ENCODE results near the gene TMEM272. TPM values are rescaled to one million over a fixed set of nuclear protein-coding genes. Genes with fewer than 3 reads are reported as not detected.

TMEM272 gene
- total and polyA plus RNA-seq, 2 of the 13 experiments (the other 11 are each of a cell fraction or from before 2014, with no cell fraction given) = 0.37 to 0.62 TPM

DNA sequence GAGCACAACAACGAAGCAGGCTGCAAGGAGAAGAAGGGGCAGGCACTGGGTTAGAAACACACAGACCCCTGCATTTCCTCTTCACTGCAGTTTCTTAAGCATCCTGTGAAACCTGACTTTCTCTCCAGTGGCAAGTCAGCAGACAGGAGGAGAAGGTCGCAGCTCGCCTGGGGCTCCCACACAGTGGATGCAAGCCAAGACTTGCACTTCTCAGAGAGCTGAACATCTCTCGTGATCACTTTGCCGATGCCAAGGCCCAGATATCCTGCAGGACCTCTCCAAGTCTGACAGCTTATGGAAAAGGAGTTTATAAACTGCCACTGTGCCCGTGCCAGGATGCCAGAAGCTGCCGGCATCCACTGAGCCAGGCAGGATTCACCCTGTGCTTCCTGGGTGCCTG lies 18.4 kb downstream of the TMEM272 start (continued):
- TF ChIP-seq, protein P1, sequence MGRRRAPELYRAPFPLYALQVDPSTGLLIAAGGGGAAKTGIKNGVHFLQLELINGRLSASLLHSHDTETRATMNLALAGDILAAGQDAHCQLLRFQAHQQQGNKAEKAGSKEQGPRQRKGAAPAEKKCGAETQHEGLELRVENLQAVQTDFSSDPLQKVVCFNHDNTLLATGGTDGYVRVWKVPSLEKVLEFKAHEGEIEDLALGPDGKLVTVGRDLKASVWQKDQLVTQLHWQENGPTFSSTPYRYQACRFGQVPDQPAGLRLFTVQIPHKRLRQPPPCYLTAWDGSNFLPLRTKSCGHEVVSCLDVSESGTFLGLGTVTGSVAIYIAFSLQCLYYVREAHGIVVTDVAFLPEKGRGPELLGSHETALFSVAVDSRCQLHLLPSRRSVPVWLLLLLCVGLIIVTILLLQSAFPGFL (CRISPR knock-in tag; IDR thresholded peaks at IDR 0.05) = no peak
- no peak for TF ChIP-seq FOXJ3 (CRISPR knock-in tag; IDR thresholded peaks at IDR 0.05; ENCODE audit: borderline replicate concordance)
- TF ChIP-seq, protein P2, sequence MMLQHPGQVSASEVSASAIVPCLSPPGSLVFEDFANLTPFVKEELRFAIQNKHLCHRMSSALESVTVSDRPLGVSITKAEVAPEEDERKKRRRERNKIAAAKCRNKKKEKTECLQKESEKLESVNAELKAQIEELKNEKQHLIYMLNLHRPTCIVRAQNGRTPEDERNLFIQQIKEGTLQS (CRISPR knock-in tag; IDR thresholded peaks at IDR 0.05) = no peak

GRCh38 chr13:51825681-51826254 lies 19.2 kb downstream of the TMEM272 start:
- intact Hi-C loops (cut with micrococcal nuclease; ENCODE audit: unreplicated experiment) (no loop called here), in situ Hi-C loops (cut with HindIII; ENCODE audit: extremely low pct_ligation_motif_present, low pct_unique_long_range_greater_than_20kb) (no loop called here)
- Histone ChIP-seq H3K4me2 (ENCODE audit: low read depth, low read length) (no peak overlapping the region), H2AFZ (ENCODE audit: low read length) (no peak overlapping the region), H3K4me1 (ENCODE audit: insufficient read depth, low read length) (no peaks in the 10 kb centered on the region), H3K27ac (ENCODE audit: extremely low read length, insufficient read depth, low read length) (no peak overlapping the region), H3K79me2 (ENCODE audit: insufficient read depth, low read length) (no peaks in the 10 kb centered on the region), H3K9ac (ENCODE audit: insufficient read depth, low read depth, low read length) (no peak overlapping the region), H3K27me3 (ENCODE audit: control insufficient read depth in 1 of 2, insufficient read depth in 2 of 2, low read length in 2 of 2) (no peaks in the 10 kb centered on the region), H4K20me1 (ENCODE audit: insufficient read depth, low read length) (no peaks in the 10 kb centered on the region), H3K4me3 (replicated peaks in 1 of 3; ENCODE audit: insufficient read depth in 1 of 3, low read depth in 2 of 3, low read length in 3 of 3) (no peak overlapping the region), H3K9me3 (ENCODE audit: low read length) (no peaks in the 10 kb centered on the region), H3K36me3 (replicated peaks in 1 of 2; ENCODE audit: control insufficient read depth in 1 of 2, insufficient read depth in 2 of 2, low read length in 2 of 2) (no peaks in the 10 kb centered on the region)
- BruUV-seq (replicated peaks) = no TSS peak
- ATAC-seq = no peak
- 92% methylated on average over 10 of the region's 10 CpGs for WGBS (ENCODE audit: low lambda C conversion rate)
- TF ChIP-seq ZNF816 (CRISPR knock-in tag; IDR thresholded peaks at IDR 0.05; ENCODE audit: borderline replicate concordance) (no peak), ZNF12 (CRISPR knock-in tag; IDR thresholded peaks at IDR 0.05) (no peak), POLR2AphosphoS5 (IDR thresholded peaks at IDR 0.05; ENCODE audit: low read depth, low read length) (no peak)
- ChIA-PET POLR2A (no interaction called here), CTCF (ENCODE audit: low intra/inter-chr PET ratio, low total read pairs) (no interaction called here)
- no peak for FAIRE-seq
- no peak for DNase-seq (ENCODE audit: low spot score)

All from HepG2 (cell line).